Activated T-cell treated with anti-CD3 and anti-CD28 coated beads, Interleukin-2, amount 50 U/mL, for 1 hour (primary cell): ENCODE data around the gene CCR5AS.
"Not testable (repeated sequence)": the region's sequence is repeated elsewhere in the genome, so short reads cannot be mapped to it uniquely, and the experiment has no call there.

Experiments
- DNase-seq: peaks from one replicate; pipeline ENCODE4 v3.0.0-alpha.2; 2020

Gene CCR5AS

DNA sequence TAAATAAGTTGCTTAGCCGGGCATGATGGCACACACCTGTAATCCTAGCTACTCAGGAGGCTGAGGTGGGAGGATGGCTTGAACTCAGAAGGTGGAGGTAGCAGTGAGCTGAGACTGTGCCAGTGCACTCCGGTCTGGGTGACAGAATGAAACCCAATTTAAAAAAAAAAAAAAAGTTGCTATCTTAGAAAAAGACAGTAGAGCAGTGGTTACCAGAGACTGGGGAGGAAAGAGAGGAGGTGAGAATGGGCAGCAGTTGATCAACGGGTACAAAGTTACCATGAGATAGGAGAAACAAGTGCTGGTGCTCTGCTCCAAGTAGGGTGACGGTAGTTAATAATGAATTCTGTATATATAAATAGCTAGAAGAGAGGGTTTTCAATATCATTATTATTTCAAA, 53.8 kb downstream of the CCR5AS start:
- DNase-seq, result no peak

- no peak for DNase-seq
Measured at GRCh38 chr3:46351646-46352045, 55.2 kb downstream of the CCR5AS start.

DNA sequence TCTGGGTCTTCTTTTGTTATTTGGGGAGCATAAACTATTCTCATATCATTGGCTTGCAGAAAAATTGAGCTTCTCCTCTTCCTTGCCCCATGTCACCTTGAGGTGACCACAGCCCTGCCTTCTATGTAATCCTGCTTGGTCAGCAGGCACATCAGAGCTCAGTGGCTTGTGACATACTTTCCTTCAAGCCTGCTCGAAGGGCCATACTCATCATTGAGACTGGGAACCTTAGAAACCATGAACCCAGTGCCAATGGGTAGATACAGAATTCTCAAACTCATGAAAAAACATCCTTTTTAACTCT, 56.7 kb downstream of the CCR5AS start:
- no peak for DNase-seq

- no peak for DNase-seq
Measured at GRCh38 chr3:46349484-46350261, 57.2 kb downstream of the CCR5AS start.

DNA sequence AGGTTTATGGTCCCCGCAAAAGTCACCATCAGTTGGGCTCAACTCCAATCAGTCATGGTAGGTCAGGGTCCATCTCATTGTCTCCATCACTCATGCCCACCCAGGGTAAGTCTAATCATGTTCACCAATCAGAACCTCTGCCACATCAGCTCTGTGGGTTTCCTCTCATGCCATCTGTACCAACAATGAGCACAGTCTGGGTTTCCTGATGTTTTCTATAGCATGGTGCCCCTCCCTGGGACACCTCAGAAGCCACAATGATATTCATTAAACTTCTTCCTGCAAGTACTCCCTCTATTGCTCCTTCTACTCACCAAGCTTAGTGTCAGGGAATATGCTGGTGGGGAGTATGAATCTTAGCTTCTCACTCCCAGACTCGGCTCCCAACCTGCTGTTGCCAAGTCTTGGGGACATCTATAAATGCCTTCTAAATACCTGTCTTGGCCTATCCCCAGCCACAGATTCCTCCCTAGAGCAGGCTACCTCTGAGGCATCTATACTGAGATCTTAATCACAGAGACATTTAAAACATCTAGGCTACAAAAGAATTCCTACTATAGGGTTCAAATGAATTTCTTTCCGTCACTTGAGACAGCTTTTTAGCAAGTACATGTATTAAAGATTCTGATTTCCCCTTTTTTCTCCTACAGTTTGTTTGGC, 57.9 kb downstream of the CCR5AS start:
- no peak for DNase-seq

- DNase-seq, result no peak
Measured at GRCh38 chr3:46344476-46344875, 62.4 kb downstream of the CCR5AS start.

- DNase-seq, result no peak
Measured at GRCh38 chr3:46338840-46339239, 68.0 kb downstream of the CCR5AS start.

DNA sequence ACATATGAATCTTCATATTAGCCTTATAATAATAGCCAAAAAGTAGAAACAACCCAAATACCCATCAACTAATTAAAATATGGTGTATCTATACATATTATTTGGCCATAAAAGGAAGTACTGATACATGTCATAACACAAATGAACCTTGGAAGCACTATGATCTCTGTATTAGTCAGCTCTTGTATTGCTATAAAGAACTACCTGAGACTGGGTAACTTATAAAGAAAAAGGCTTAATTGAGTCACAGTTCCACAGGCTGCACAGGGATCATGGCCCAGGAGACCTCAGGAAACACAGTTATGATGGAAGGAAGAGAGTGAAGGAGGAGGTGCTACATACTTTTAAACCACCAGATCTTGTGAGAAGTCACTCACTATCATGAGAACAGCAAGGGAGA, 69.0 kb downstream of the CCR5AS start:
- DNase-seq, result no peak

DNA sequence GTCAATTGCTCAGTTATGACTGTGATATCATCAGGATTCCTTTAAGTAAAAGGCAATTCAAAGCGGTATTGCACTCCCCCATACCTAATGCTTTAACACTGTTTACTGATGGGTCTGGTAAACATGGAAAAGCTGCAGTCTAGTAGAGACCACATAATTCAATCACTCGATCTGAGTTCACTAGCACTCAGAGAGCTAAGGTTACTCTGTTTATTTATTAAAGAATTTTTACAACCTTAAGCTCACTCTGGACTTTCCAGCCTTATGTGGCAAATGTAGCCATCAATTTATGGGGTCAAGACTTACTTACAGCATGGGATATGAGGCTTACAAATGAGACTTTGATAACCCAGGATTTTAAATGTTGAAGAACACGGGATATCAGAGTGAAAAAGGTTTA, 71.3 kb downstream of the CCR5AS start:
- no peak for DNase-seq

DNA sequence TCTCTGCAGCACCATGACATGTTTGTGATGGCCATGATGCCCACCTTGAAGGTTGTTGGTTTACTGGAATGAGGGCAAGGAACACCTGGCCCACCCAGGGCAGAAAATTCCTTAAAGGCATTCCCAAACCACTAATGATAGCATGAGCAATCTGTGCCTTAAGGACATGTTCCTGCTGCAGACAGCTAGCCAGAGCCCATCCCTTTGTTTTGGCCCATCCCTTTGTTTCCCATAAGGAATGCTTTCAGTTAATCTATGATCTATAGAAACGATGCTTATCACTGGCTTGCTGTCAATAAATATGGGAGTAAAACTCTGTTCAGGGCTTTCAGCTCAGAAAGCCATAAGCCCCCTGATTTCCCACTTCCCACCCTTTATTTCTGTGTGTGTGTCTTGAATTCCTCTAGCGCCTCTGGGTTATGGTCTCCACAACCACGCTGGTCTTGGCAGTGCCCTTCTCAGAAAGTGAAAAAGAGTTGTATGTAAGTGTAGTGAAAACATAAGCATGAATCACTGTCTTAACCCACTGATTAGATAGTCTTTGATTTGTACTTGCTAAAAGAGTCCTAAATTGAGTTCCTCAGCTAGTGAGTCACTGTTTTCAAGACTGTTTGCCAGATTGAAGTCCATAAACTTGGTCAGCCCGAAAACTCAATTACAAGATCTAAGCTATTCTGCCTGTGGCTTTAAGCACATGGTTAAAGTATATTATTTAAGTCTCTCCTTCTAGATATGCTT, 72.0 kb downstream of the CCR5AS start:
- no peak for DNase-seq

DNA sequence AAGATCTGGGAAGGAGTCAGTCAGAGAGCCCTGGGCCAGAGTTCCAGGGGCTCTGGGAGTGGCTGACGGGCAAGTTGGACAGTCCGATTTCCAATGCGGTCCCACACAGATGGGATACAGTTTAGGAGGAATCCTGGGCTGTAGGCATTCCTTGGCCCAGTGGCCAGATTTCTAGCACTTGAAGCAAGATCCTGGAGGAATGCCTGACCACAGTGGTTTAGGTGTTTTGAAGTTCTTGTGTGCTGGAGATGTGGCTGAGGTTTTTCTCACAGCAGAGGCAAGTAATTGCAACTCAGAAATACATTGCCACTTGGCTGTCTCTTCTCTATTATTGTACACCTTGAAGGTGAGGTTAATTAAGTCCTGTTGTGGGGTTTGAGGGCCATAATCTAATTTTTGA, 76.2 kb downstream of the CCR5AS start:
- not testable (repeated sequence) for DNase-seq

GRCh38 chr3:46325645-46326300, 81.1 kb downstream of the CCR5AS start:
- DNase-seq, result no peak

GRCh38 chr3:46324036-46324435, 82.8 kb downstream of the CCR5AS start:
- no peak for DNase-seq

DNA sequence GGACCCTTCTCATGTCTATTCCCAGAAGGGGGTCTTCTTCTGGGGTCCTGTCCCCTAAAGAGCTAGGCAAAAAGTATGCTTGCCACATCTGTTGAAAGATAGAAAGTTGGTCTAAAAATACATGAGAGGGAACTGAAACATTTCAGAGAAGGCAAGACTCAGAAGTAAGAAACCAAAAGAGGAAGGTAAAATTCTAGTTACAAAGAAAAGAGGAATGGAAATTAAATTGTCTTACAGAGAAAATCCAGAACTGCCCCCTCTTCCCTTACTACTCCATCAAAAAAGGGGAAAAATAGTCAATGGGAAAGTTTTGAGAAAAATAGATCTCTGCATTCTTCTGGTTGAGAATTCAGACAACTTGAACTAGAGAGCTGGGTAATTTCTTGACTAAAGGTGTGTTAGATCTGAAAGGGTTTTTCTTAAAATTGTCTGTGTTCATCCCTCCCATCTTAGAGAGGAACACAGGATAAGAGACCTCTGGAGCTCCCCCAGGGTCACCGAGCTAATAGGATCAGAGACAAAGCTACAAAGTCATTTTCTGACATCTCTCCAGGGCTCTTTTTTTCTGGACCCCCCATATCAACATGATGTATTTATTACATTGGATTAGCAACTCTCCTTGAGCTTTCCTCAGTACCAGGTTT, 85.3 kb downstream of the CCR5AS start:
- no peak for DNase-seq

DNA sequence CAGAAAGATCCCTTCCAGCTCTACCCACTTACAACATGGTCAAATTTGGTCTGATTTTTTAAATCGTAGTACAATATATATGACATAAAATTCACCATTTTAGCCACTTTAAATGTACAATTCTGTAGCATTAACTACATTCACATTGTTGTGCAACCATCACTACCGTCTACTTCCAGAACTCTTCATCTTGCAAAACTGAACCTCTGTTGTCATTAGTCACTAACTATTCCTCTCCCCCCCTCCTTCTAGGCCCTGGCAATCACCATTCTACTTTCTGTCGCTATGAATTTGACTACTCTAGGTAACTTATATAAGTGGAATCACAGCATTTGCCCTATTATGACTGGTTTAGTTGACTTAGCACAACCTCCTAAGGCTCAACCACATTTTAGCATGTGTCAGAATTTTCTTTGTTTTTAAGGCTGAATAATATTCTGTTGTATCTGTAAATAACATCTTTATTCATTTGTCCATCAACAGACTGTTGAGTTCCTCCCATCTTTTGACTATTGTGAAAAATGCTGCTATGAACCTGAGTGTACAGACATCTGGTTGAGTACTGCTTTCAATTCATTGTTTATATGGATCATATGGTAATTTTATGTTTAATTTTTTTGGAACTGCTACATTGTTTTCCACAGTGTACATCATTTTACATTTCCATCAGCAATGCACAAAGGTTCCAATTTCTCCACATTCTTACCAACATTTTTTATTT, 88.5 kb downstream of the CCR5AS start:
- DNase-seq, result no peak

GRCh38 chr3:46316206-46316605, 90.7 kb downstream of the CCR5AS start:
- no peak for DNase-seq

DNA sequence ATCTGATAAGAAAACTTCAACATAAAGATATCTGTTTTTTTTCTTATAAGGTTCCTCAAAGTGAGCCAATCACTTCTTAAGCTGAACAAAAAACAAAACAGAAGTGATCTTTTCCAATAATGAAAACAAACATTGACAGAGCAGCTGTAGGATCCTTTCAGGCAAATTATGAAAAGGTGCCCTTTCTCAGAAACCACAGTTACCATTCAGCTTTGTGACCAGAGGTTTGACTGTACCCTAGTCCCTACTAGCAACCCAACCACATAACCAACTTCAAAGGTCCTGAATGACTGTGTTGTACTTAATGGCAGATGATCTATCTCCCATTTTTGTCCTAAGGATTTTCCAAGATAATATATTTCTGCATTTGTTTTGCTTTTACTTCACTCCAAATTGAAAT, 92.3 kb downstream of the CCR5AS start:
- no peak for DNase-seq
